HL-60 (cell line): ENCODE results near the gene ZNF423.
"Not testable (repeated sequence)": the region's sequence is repeated elsewhere in the genome, so short reads cannot be mapped to it uniquely, and the experiment has no call there.

Experiments
- DNase-seq, 2 experiments: peaks; one replicate each; pipeline ENCODE4 v3.0.0-alpha.2; 2010 to 2020; ENCODE audit warnings: low read depth in 1 of 2, low spot score in 1 of 2
- H3K27ac ChIP-seq: fragments of 250-450 bp; sonication (Bioruptor Pico); replicated peaks from 2 replicates; pipeline ENCODE4 v1.5.1; 2020; ENCODE audit warnings: mild to moderate bottlenecking, moderate library complexity
- H3K27me3 ChIP-seq: fragments of 250-450 bp; sonication (Bioruptor Pico); 2 replicates; pipeline ENCODE4 v1.5.1; 2021; ENCODE audit warnings: mild to moderate bottlenecking, moderate library complexity; ENCODE audit not compliant: insufficient read depth, poor library complexity, severe bottlenecking
- H3K4me3 ChIP-seq: replicated peaks from 2 replicates; pipeline ENCODE4 v1.5.1; 2011; ENCODE audit warnings: mild to moderate bottlenecking, control low read depth, low read length; ENCODE audit not compliant: insufficient read depth
- CTCF ChIP-seq: IDR thresholded peaks from one replicate; pipeline ENCODE4 v1.5.1; 2011; ENCODE audit warnings: low read length, control low read depth, inconsistent platforms; ENCODE audit not compliant: insufficient read depth
- GABPA ChIP-seq: IDR thresholded peaks from 2 replicates; pipeline ENCODE4 v1.6.1; 2012; ENCODE audit warnings: low read depth
- POLR2AphosphoS5 ChIP-seq: IDR thresholded peaks from 2 replicates; pipeline ENCODE4 v1.6.1; 2012; ENCODE audit warnings: low read depth
- REST ChIP-seq: IDR thresholded peaks from 2 replicates; pipeline ENCODE4 v1.6.1; 2012; ENCODE audit warnings: low read depth; ENCODE audit not compliant: insufficient replicate concordance
- SPI1 ChIP-seq: IDR thresholded peaks from 2 replicates; pipeline ENCODE4 v1.6.1; 2012; ENCODE audit warnings: low read depth, mild to moderate bottlenecking, borderline replicate concordance

The ZNF423 gene

GRCh38 chr16:49883076-49884014 is 27.4 kb upstream of the ZNF423 start:
- Histone ChIP-seq H3K27ac (no peak overlapping the region), H3K4me3 (no peak overlapping the region)
- TF ChIP-seq CTCF (no peak), SPI1 (no peak), POLR2AphosphoS5 (no peak), REST (no peak), GABPA (no peak)

GRCh38 chr16:49881890-49882289 is 26.0 kb upstream of the ZNF423 start:
- H3K4me3 ChIP-seq = no peak overlapping the region
- H3K27me3 ChIP-seq = peaks cover 7% of the 10 kb centered on the region
- TF ChIP-seq REST = no peak
- no peak for TF ChIP-seq GABPA
- no peak for TF ChIP-seq POLR2AphosphoS5
- TF ChIP-seq CTCF = no peak
- no peak for TF ChIP-seq SPI1
- no peak overlapping the region for H3K27ac ChIP-seq
- DNase-seq = no peak

More at GRCh38 chr16:49883076-49884014, 27.4 kb upstream of the ZNF423 start:
- no peak for DNase-seq
- no peaks in the 10 kb centered on the region for H3K27me3 ChIP-seq

GRCh38 chr16:49878540-49878939 is 22.6 kb upstream of the ZNF423 start:
- H3K4me3 ChIP-seq, H3K27ac ChIP-seq, DNase-seq: not testable (repeated sequence)
- H3K27me3 ChIP-seq = peaks cover 25% of the 10 kb centered on the region

- TF ChIP-seq SPI1 = no peak
- no peak for TF ChIP-seq CTCF
- no peak for TF ChIP-seq GABPA
- TF ChIP-seq REST = no peak
- TF ChIP-seq POLR2AphosphoS5 = no peak
- Histone ChIP-seq H3K27me3 (peaks cover 28% of the 10 kb centered on the region), H3K4me3 (no peak overlapping the region), H3K27ac (no peak overlapping the region)
- DNase-seq = no peak
These were observed 20.8 kb upstream of the ZNF423 start for GRCh38 chr16:49876716-49877129.
